Neural cell (in vitro differentiated cells): ENCODE data around the gene BET1L. TPM values are rescaled to one million over a fixed set of nuclear protein-coding genes. Genes with fewer than 3 reads are reported as not detected.

ENCODE experiments used
- H2AFZ ChIP-seq: fragments of 200-600, 300-800 bp; sonication (generic), shearing (Covaris generic); 2 replicates; pipeline ENCODE4 v1.6.0; 2014; ENCODE audit warnings: low read depth, mild to moderate bottlenecking, antibody characterized with exemption, low read length, moderate library complexity
- H3F3A ChIP-seq: fragments of 200-600 bp; shearing (Covaris generic); 2 replicates; pipeline ENCODE4 v1.6.1; 2016; ENCODE audit warnings: mild to moderate bottlenecking, moderate library complexity, mixed read lengths, antibody characterized with exemption, low read length; ENCODE audit not compliant: insufficient read depth, poor library complexity, severe bottlenecking
- H3K27ac ChIP-seq: fragments of 200-600, 300-800 bp; sonication (generic), shearing (Covaris generic); 2 replicates; pipeline ENCODE4 v1.5.1; 2014; ENCODE audit warnings: mild to moderate bottlenecking, low read length, moderate library complexity
- H3K27me3 ChIP-seq: fragments of 300-800, 200-600 bp; sonication (generic), shearing (Covaris generic); 2 replicates; pipeline ENCODE4 v1.6.0; 2014; ENCODE audit warnings: mild to moderate bottlenecking, low read depth, low read length, moderate library complexity; ENCODE audit not compliant: insufficient read depth
- H3K36me3 ChIP-seq: fragments of 300-800, 200-600 bp; sonication (generic), shearing (Covaris generic); 2 replicates; pipeline ENCODE4 v1.5.1; 2014; ENCODE audit warnings: mild to moderate bottlenecking, antibody characterized with exemption, low read length, moderate library complexity; ENCODE audit not compliant: insufficient read depth
- H3K4me2 ChIP-seq: fragments of 300-800, 200-600 bp; sonication (generic), shearing (Covaris generic); 2 replicates; pipeline ENCODE4 v1.6.0; 2014; ENCODE audit warnings: mild to moderate bottlenecking, low read length
- H3K4me3 ChIP-seq: fragments of 300-800, 200-600 bp; sonication (generic), shearing (Covaris generic); 2 replicates; pipeline ENCODE4 v1.5.1; 2014; ENCODE audit warnings: mild to moderate bottlenecking, low read length, moderate library complexity
- H3K79me2 ChIP-seq: fragments of 200-600 bp; shearing (Covaris generic); replicated peaks from 2 replicates; pipeline ENCODE4 v1.6.0; 2014; ENCODE audit warnings: mild to moderate bottlenecking, low read length, moderate library complexity; ENCODE audit not compliant: insufficient read depth
- H3K9ac ChIP-seq: fragments of 300-800, 200-600 bp; sonication (generic), shearing (Covaris generic); 2 replicates; pipeline ENCODE4 v1.6.1; 2016; ENCODE audit warnings: mild to moderate bottlenecking, low read length, mixed read lengths
- H3K9me2 ChIP-seq: fragments of 200-600 bp; shearing (Covaris generic); 2 replicates; pipeline ENCODE4 v1.6.1; 2016; ENCODE audit warnings: mild to moderate bottlenecking, low read length, mixed read lengths; ENCODE audit not compliant: insufficient read depth
- H3K9me3 ChIP-seq: fragments of 200-600, 300-800 bp; sonication (generic), shearing (Covaris generic); 2 replicates; pipeline ENCODE4 v1.6.1; 2016; ENCODE audit warnings: mild to moderate bottlenecking, mixed run types, low read length, moderate library complexity, mixed read lengths
- H4K20me1 ChIP-seq: fragments of 200-600 bp; shearing (Covaris generic); 2 replicates; pipeline ENCODE4 v1.6.1; 2016; ENCODE audit warnings: mild to moderate bottlenecking, mixed run types; ENCODE audit not compliant: insufficient read depth
- EP300 ChIP-seq: fragments of 450-650 bp; conservative IDR thresholded peaks from 2 replicates; pipeline ENCODE4 v1.6.1; 2014; ENCODE audit warnings: antibody characterized with exemption, mild to moderate bottlenecking, moderate library complexity; ENCODE audit not compliant: poor library complexity, severe bottlenecking
- EZH2 ChIP-seq: fragments of 200-600, 300-800 bp; shearing (Covaris generic), sonication (generic); IDR thresholded peaks from 2 replicates; pipeline ENCODE4 v1.6.1; 2014; ENCODE audit warnings: antibody characterized with exemption, low read length, borderline replicate concordance, mild to moderate bottlenecking; ENCODE audit not compliant: insufficient read depth, poor library complexity, severe bottlenecking
- MXI1 ChIP-seq: fragments of 450-650 bp; conservative IDR thresholded peaks from 2 replicates; pipeline ENCODE4 v1.6.1; 2014; ENCODE audit warnings: antibody characterized with exemption, mild to moderate bottlenecking; ENCODE audit not compliant: poor library complexity, severe bottlenecking
- POLR2AphosphoS5 ChIP-seq: IDR thresholded peaks from 2 replicates; pipeline ENCODE4 v1.6.1; 2012
- RAD21 ChIP-seq: fragments of 450-650 bp; conservative IDR thresholded peaks from 2 replicates; pipeline ENCODE4 v1.6.1; 2014; ENCODE audit warnings: antibody characterized with exemption, mild to moderate bottlenecking, moderate library complexity
- SMC3 ChIP-seq: fragments of 450-650 bp; conservative IDR thresholded peaks from 2 replicates; pipeline ENCODE4 v1.6.1; 2014; ENCODE audit warnings: antibody characterized with exemption, mild to moderate bottlenecking, moderate library complexity; ENCODE audit not compliant: poor library complexity
- TAF1 ChIP-seq: IDR thresholded peaks from 2 replicates; pipeline ENCODE4 v1.6.1; 2012; ENCODE audit warnings: low read depth
- polyA plus RNA-seq: library from polyadenylated mRNA; depleted of rRNA; stranded (reverse); fragments of >200 nt; gene quantifications from 2 replicates; pipeline ENCODE4 v1.2.3, GENCODE V29; 2014
- TF ChIP-seq, protein P1 (sequence below): fragments of 450-650 bp; IDR thresholded peaks from 2 replicates; pipeline ENCODE4 v1.5.1; 2014; ENCODE audit warnings: antibody characterized with exemption, mild to moderate bottlenecking, moderate library complexity; ENCODE audit not compliant: poor library complexity, severe bottlenecking
- TF ChIP-seq, protein P2 (sequence below): IDR thresholded peaks from 2 replicates; pipeline ENCODE4 v1.6.1; 2012; ENCODE audit warnings: borderline replicate concordance

The BET1L gene
- polyA plus RNA-seq, 1 donor from 2014 or later: 7.6 TPM

DNA sequence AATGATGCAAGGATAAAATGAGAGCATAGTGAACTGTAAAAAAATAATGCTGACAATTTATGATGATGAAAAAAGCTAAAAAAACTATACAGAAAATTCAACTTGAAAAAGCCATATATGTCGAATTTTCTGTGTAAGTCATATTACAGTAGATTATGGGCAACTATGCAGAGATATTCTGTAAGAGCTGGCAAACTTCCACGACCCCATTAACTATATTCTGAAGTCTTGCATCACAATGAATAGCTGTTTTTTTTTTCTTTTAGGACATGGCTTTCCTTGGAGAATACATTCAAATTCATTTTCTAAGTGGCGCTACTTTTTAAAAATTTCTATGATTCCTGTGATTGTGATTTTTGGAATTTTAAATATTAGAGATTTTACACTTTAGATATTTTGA, 48.0 kb upstream of the BET1L start:
- no peaks in the 10 kb centered on the region for H3K27me3 ChIP-seq
- no peaks in the 10 kb centered on the region for H3F3A ChIP-seq
- no peak overlapping the region for H3K4me3 ChIP-seq
- H3K27ac ChIP-seq: no peak overlapping the region
- no peak overlapping the region for H2AFZ ChIP-seq
- H3K4me2 ChIP-seq: no peak overlapping the region
- H3K9me3 ChIP-seq: no peaks in the 10 kb centered on the region
- no peak for TF ChIP-seq EP300
- no peak for TF ChIP-seq EZH2
- no peak for TF ChIP-seq TAF1
- TF ChIP-seq, protein P1, sequence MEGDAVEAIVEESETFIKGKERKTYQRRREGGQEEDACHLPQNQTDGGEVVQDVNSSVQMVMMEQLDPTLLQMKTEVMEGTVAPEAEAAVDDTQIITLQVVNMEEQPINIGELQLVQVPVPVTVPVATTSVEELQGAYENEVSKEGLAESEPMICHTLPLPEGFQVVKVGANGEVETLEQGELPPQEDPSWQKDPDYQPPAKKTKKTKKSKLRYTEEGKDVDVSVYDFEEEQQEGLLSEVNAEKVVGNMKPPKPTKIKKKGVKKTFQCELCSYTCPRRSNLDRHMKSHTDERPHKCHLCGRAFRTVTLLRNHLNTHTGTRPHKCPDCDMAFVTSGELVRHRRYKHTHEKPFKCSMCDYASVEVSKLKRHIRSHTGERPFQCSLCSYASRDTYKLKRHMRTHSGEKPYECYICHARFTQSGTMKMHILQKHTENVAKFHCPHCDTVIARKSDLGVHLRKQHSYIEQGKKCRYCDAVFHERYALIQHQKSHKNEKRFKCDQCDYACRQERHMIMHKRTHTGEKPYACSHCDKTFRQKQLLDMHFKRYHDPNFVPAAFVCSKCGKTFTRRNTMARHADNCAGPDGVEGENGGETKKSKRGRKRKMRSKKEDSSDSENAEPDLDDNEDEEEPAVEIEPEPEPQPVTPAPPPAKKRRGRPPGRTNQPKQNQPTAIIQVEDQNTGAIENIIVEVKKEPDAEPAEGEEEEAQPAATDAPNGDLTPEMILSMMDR: no peak
- TF ChIP-seq POLR2AphosphoS5: no peak
- TF ChIP-seq MXI1: no peak
- no peak for TF ChIP-seq SMC3
- TF ChIP-seq, protein P2, sequence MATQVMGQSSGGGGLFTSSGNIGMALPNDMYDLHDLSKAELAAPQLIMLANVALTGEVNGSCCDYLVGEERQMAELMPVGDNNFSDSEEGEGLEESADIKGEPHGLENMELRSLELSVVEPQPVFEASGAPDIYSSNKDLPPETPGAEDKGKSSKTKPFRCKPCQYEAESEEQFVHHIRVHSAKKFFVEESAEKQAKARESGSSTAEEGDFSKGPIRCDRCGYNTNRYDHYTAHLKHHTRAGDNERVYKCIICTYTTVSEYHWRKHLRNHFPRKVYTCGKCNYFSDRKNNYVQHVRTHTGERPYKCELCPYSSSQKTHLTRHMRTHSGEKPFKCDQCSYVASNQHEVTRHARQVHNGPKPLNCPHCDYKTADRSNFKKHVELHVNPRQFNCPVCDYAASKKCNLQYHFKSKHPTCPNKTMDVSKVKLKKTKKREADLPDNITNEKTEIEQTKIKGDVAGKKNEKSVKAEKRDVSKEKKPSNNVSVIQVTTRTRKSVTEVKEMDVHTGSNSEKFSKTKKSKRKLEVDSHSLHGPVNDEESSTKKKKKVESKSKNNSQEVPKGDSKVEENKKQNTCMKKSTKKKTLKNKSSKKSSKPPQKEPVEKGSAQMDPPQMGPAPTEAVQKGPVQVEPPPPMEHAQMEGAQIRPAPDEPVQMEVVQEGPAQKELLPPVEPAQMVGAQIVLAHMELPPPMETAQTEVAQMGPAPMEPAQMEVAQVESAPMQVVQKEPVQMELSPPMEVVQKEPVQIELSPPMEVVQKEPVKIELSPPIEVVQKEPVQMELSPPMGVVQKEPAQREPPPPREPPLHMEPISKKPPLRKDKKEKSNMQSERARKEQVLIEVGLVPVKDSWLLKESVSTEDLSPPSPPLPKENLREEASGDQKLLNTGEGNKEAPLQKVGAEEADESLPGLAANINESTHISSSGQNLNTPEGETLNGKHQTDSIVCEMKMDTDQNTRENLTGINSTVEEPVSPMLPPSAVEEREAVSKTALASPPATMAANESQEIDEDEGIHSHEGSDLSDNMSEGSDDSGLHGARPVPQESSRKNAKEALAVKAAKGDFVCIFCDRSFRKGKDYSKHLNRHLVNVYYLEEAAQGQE: no peak
- TF ChIP-seq RAD21: no peak
- no peaks in the 10 kb centered on the region for H3K36me3 ChIP-seq
- no peaks in the 10 kb centered on the region for H4K20me1 ChIP-seq
- no peaks in the 10 kb centered on the region for H3K9me2 ChIP-seq
- no peaks in the 10 kb centered on the region for H3K79me2 ChIP-seq
- no peak overlapping the region for H3K9ac ChIP-seq

DNA sequence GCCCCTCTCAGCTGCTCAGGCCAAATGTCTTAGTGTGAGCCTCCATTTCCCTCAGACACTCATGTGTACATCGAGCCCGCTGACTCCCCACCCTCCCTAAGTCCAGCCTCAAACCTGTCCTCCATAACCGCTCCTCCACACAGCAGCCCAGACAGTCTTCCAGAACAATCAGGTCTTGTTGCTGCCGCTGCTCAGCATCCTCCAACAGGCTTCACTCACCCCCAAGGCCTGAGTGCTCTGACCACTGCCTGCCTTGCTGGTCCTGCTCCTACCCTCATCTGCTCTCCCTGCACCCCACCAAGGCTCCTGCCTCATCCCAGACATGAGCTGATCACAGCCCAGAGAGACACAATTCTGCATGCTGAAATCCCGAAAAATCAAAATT, 46.7 kb upstream of the BET1L start:
- no peak overlapping the region for H3K4me3 ChIP-seq
- H2AFZ ChIP-seq: no peak overlapping the region
- no peaks in the 10 kb centered on the region for H3K79me2 ChIP-seq
- H3K9me3 ChIP-seq: no peaks in the 10 kb centered on the region
- H3K9me2 ChIP-seq: no peaks in the 10 kb centered on the region
- no peaks in the 10 kb centered on the region for H3F3A ChIP-seq
- H3K27ac ChIP-seq: no peak overlapping the region
- H3K27me3 ChIP-seq: no peaks in the 10 kb centered on the region
- H3K4me2 ChIP-seq: no peak overlapping the region
- H4K20me1 ChIP-seq: no peaks in the 10 kb centered on the region
- no peaks in the 10 kb centered on the region for H3K36me3 ChIP-seq
- H3K9ac ChIP-seq: no peak overlapping the region
- TF ChIP-seq RAD21 (no peak), POLR2AphosphoS5 (no peak), MXI1 (no peak), TAF1 (no peak), EZH2 (no peak), SMC3 (no peak), EP300 (no peak)
- TF ChIP-seq, protein P1: no peak
- TF ChIP-seq, protein P2: no peak
